Kidney epithelial cell (primary cell): ENCODE results near the gene RAD23A. TPM values are rescaled to one million over a fixed set of nuclear protein-coding genes. Genes with fewer than 3 reads are reported as not detected.

ENCODE experiments used
- DNase-seq: peaks from one replicate; pipeline ENCODE4 v3.0.0-alpha.2; 2010; ENCODE audit warnings: low read depth
- H3K27me3 ChIP-seq: 2 replicates; pipeline ENCODE4 v1.6.0; 2011; ENCODE audit warnings: low read length; ENCODE audit not compliant: control insufficient read depth, insufficient read depth
- H3K36me3 ChIP-seq: 2 replicates; pipeline ENCODE4 v1.5.1; 2011; ENCODE audit warnings: low read length; ENCODE audit not compliant: control insufficient read depth, insufficient read depth
- H3K4me3 ChIP-seq: 2 replicates; pipeline ENCODE4 v1.5.1; 2011; ENCODE audit warnings: low read depth, mild to moderate bottlenecking, control low read depth, low read length
- total RNA-seq: library from RNA; depleted of rRNA; stranded (reverse); fragments of >200 nt; gene quantifications from 2 replicates; pipeline ENCODE4 v1.2.3, GENCODE V29; 2015
- TF ChIP-seq, protein P1 (sequence below): IDR thresholded peaks from 2 replicates; pipeline ENCODE4 v1.5.1; 2011; ENCODE audit warnings: mild to moderate bottlenecking, moderate library complexity, low read length, control low read depth, inconsistent platforms; ENCODE audit not compliant: insufficient read depth, poor library complexity, severe bottlenecking

The RAD23A gene
- total RNA-seq, 1 donor from 2014 or later = 138 TPM

- no peaks in the 10 kb centered on the region for H3K27me3 ChIP-seq
- peaks cover 5% of the 10 kb centered on the region for H3K36me3 ChIP-seq
- TF ChIP-seq, protein P1, sequence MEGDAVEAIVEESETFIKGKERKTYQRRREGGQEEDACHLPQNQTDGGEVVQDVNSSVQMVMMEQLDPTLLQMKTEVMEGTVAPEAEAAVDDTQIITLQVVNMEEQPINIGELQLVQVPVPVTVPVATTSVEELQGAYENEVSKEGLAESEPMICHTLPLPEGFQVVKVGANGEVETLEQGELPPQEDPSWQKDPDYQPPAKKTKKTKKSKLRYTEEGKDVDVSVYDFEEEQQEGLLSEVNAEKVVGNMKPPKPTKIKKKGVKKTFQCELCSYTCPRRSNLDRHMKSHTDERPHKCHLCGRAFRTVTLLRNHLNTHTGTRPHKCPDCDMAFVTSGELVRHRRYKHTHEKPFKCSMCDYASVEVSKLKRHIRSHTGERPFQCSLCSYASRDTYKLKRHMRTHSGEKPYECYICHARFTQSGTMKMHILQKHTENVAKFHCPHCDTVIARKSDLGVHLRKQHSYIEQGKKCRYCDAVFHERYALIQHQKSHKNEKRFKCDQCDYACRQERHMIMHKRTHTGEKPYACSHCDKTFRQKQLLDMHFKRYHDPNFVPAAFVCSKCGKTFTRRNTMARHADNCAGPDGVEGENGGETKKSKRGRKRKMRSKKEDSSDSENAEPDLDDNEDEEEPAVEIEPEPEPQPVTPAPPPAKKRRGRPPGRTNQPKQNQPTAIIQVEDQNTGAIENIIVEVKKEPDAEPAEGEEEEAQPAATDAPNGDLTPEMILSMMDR = no peak
- DNase-seq = no peak
- H3K4me3 ChIP-seq = no peak overlapping the region
These were observed 4.8 kb upstream of the RAD23A start for GRCh38 chr19:12940897-12941296.

DNA sequence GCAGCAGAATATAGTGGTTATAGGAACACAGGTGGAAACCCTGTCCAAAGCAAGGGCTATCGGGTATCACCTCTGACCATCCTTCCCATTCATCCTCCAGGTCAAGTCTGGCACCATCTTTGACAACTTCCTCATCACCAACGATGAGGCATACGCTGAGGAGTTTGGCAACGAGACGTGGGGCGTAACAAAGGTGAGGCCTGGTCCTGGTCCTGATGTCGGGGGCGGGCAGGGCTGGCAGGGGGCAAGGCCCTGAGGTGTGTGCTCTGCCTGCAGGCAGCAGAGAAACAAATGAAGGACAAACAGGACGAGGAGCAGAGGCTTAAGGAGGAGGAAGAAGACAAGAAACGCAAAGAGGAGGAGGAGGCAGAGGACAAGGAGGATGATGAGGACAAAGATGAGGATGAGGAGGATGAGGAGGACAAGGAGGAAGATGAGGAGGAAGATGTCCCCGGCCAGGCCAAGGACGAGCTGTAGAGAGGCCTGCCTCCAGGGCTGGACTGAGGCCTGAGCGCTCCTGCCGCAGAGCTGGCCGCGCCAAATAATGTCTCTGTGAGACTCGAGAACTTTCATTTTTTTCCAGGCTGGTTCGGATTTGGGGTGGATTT is 2.1 kb upstream of the RAD23A start:
- TF ChIP-seq, protein P1 = no peak
- no peak for DNase-seq
- Histone ChIP-seq H3K36me3 (peaks cover 6% of the 10 kb centered on the region), H3K27me3 (no peaks in the 10 kb centered on the region), H3K4me3 (no peak overlapping the region)

- DNase-seq = no peak
These were observed 1.5 kb upstream of the RAD23A start for GRCh38 chr19:12944104-12944674.

GRCh38 chr19:12946092-12946721 is 545 bp downstream of the RAD23A start:
- TF ChIP-seq, protein P1 = no peak
- Histone ChIP-seq H3K27me3 (no peaks in the 10 kb centered on the region), H3K36me3 (peaks cover 5% of the 10 kb centered on the region), H3K4me3 (peak overlapping the region; percentile 88)
- no peak for DNase-seq

More at GRCh38 chr19:12944104-12944674, 1.5 kb upstream of the RAD23A start:
- TF ChIP-seq, protein P1 = no peak
- no peaks in the 10 kb centered on the region for H3K27me3 ChIP-seq
- no peak overlapping the region for H3K4me3 ChIP-seq
- H3K36me3 ChIP-seq = peaks cover 6% of the 10 kb centered on the region

- no peaks in the 10 kb centered on the region for H3K27me3 ChIP-seq
- DNase-seq = no peak
- peaks cover 5% of the 10 kb centered on the region for H3K36me3 ChIP-seq
- peak overlapping the region; percentile 88 for H3K4me3 ChIP-seq
- TF ChIP-seq, protein P1 = no peak
These were observed 1.3 kb downstream of the RAD23A start for GRCh38 chr19:12946731-12947496.
